GM10266 (cell line): ENCODE data around the gene ACOXL.

Source experiments
- DNase-seq: peaks from one replicate; pipeline ENCODE4 v3.0.0; 2012; ENCODE audit errors: extremely low spot score
- CTCF ChIP-seq: IDR thresholded peaks from 2 replicates; pipeline ENCODE4 v1.5.1; 2012; ENCODE audit warnings: mild to moderate bottlenecking, low read depth; ENCODE audit not compliant: control insufficient read depth, insufficient read depth; ENCODE audit errors: missing control alignments

Gene ACOXL

GRCh38 chr2:110816404-110817365, 84.3 kb downstream of the ACOXL start:
- DNase-seq: no peak
- TF ChIP-seq CTCF: no peak

GRCh38 chr2:110818767-110819481, 86.6 kb downstream of the ACOXL start:
- TF ChIP-seq CTCF: no peak
- no peak for DNase-seq

- no peak for DNase-seq
- TF ChIP-seq CTCF: no peak
These were observed 87.3 kb downstream of the ACOXL start for GRCh38 chr2:110819711-110820110.

GRCh38 chr2:110820128-110820527, 87.8 kb downstream of the ACOXL start:
- no peak for DNase-seq

GRCh38 chr2:110823165-110823564, 90.8 kb downstream of the ACOXL start:
- no peak for DNase-seq

More at GRCh38 chr2:110820128-110820527, 87.8 kb downstream of the ACOXL start:
- no peak for TF ChIP-seq CTCF

GRCh38 chr2:110827511-110827910, 95.1 kb downstream of the ACOXL start:
- no peak for DNase-seq
- no peak for TF ChIP-seq CTCF

More at GRCh38 chr2:110823165-110823564, 90.8 kb downstream of the ACOXL start:
- no peak for TF ChIP-seq CTCF

GRCh38 chr2:110828330-110828729, 96.0 kb downstream of the ACOXL start:
- no peak for DNase-seq
- no peak for TF ChIP-seq CTCF
